Neural cell (in vitro differentiated cells): ENCODE results near the gene ANTXR1. TPM values are rescaled to one million over a fixed set of nuclear protein-coding genes. Genes with fewer than 3 reads are reported as not detected.

ENCODE experiments used
- H2AFZ ChIP-seq: fragments of 200-600, 300-800 bp; sonication (generic), shearing (Covaris generic); 2 replicates; pipeline ENCODE4 v1.6.0; 2014; ENCODE audit warnings: low read depth, mild to moderate bottlenecking, antibody characterized with exemption, low read length, moderate library complexity
- H3F3A ChIP-seq: fragments of 200-600 bp; shearing (Covaris generic); 2 replicates; pipeline ENCODE4 v1.6.1; 2016; ENCODE audit warnings: mild to moderate bottlenecking, moderate library complexity, mixed read lengths, antibody characterized with exemption, low read length; ENCODE audit not compliant: insufficient read depth, poor library complexity, severe bottlenecking
- H3K27ac ChIP-seq: fragments of 200-600, 300-800 bp; sonication (generic), shearing (Covaris generic); 2 replicates; pipeline ENCODE4 v1.5.1; 2014; ENCODE audit warnings: mild to moderate bottlenecking, low read length, moderate library complexity
- H3K27me3 ChIP-seq: fragments of 300-800, 200-600 bp; sonication (generic), shearing (Covaris generic); 2 replicates; pipeline ENCODE4 v1.6.0; 2014; ENCODE audit warnings: mild to moderate bottlenecking, low read depth, low read length, moderate library complexity; ENCODE audit not compliant: insufficient read depth
- H3K36me3 ChIP-seq: fragments of 300-800, 200-600 bp; sonication (generic), shearing (Covaris generic); 2 replicates; pipeline ENCODE4 v1.5.1; 2014; ENCODE audit warnings: mild to moderate bottlenecking, antibody characterized with exemption, low read length, moderate library complexity; ENCODE audit not compliant: insufficient read depth
- H3K4me2 ChIP-seq: fragments of 300-800, 200-600 bp; sonication (generic), shearing (Covaris generic); 2 replicates; pipeline ENCODE4 v1.6.0; 2014; ENCODE audit warnings: mild to moderate bottlenecking, low read length
- H3K4me3 ChIP-seq: fragments of 300-800, 200-600 bp; sonication (generic), shearing (Covaris generic); 2 replicates; pipeline ENCODE4 v1.5.1; 2014; ENCODE audit warnings: mild to moderate bottlenecking, low read length, moderate library complexity
- H3K79me2 ChIP-seq: fragments of 200-600 bp; shearing (Covaris generic); replicated peaks from 2 replicates; pipeline ENCODE4 v1.6.0; 2014; ENCODE audit warnings: mild to moderate bottlenecking, low read length, moderate library complexity; ENCODE audit not compliant: insufficient read depth
- H3K9ac ChIP-seq: fragments of 300-800, 200-600 bp; sonication (generic), shearing (Covaris generic); 2 replicates; pipeline ENCODE4 v1.6.1; 2016; ENCODE audit warnings: mild to moderate bottlenecking, low read length, mixed read lengths
- H3K9me2 ChIP-seq: fragments of 200-600 bp; shearing (Covaris generic); 2 replicates; pipeline ENCODE4 v1.6.1; 2016; ENCODE audit warnings: mild to moderate bottlenecking, low read length, mixed read lengths; ENCODE audit not compliant: insufficient read depth
- H3K9me3 ChIP-seq: fragments of 200-600, 300-800 bp; sonication (generic), shearing (Covaris generic); 2 replicates; pipeline ENCODE4 v1.6.1; 2016; ENCODE audit warnings: mild to moderate bottlenecking, mixed run types, low read length, moderate library complexity, mixed read lengths
- H4K20me1 ChIP-seq: fragments of 200-600 bp; shearing (Covaris generic); 2 replicates; pipeline ENCODE4 v1.6.1; 2016; ENCODE audit warnings: mild to moderate bottlenecking, mixed run types; ENCODE audit not compliant: insufficient read depth
- CTCF ChIP-seq: fragments of 450-650 bp; IDR thresholded peaks from 2 replicates; pipeline ENCODE4 v1.5.1; 2014; ENCODE audit warnings: antibody characterized with exemption, mild to moderate bottlenecking, moderate library complexity; ENCODE audit not compliant: poor library complexity, severe bottlenecking
- EP300 ChIP-seq: fragments of 450-650 bp; conservative IDR thresholded peaks from 2 replicates; pipeline ENCODE4 v1.6.1; 2014; ENCODE audit warnings: antibody characterized with exemption, mild to moderate bottlenecking, moderate library complexity; ENCODE audit not compliant: poor library complexity, severe bottlenecking
- EZH2 ChIP-seq: fragments of 200-600, 300-800 bp; shearing (Covaris generic), sonication (generic); IDR thresholded peaks from 2 replicates; pipeline ENCODE4 v1.6.1; 2014; ENCODE audit warnings: antibody characterized with exemption, low read length, borderline replicate concordance, mild to moderate bottlenecking; ENCODE audit not compliant: insufficient read depth, poor library complexity, severe bottlenecking
- MXI1 ChIP-seq: fragments of 450-650 bp; conservative IDR thresholded peaks from 2 replicates; pipeline ENCODE4 v1.6.1; 2014; ENCODE audit warnings: antibody characterized with exemption, mild to moderate bottlenecking; ENCODE audit not compliant: poor library complexity, severe bottlenecking
- POLR2AphosphoS5 ChIP-seq: IDR thresholded peaks from 2 replicates; pipeline ENCODE4 v1.6.1; 2012
- RAD21 ChIP-seq: fragments of 450-650 bp; conservative IDR thresholded peaks from 2 replicates; pipeline ENCODE4 v1.6.1; 2014; ENCODE audit warnings: antibody characterized with exemption, mild to moderate bottlenecking, moderate library complexity
- REST ChIP-seq: IDR thresholded peaks from 2 replicates; pipeline ENCODE4 v1.6.1; 2012; ENCODE audit warnings: borderline replicate concordance
- SMC3 ChIP-seq: fragments of 450-650 bp; conservative IDR thresholded peaks from 2 replicates; pipeline ENCODE4 v1.6.1; 2014; ENCODE audit warnings: antibody characterized with exemption, mild to moderate bottlenecking, moderate library complexity; ENCODE audit not compliant: poor library complexity
- TAF1 ChIP-seq: IDR thresholded peaks from 2 replicates; pipeline ENCODE4 v1.6.1; 2012; ENCODE audit warnings: low read depth
- polyA plus RNA-seq: library from polyadenylated mRNA; depleted of rRNA; stranded (reverse); fragments of >200 nt; gene quantifications from 2 replicates; pipeline ENCODE4 v1.2.3, GENCODE V29; 2014

The ANTXR1 gene
- polyA plus RNA-seq, 1 donor from 2014 or later = 4.9 TPM

GRCh38 chr2:69017835-69018234 is 4.9 kb downstream of the ANTXR1 start:
- no peaks in the 10 kb centered on the region for H3K27me3 ChIP-seq
- no peak overlapping the region for H3K9ac ChIP-seq
- no peak overlapping the region for H3K27ac ChIP-seq
- no peaks in the 10 kb centered on the region for H3K36me3 ChIP-seq
- no peaks in the 10 kb centered on the region for H3K9me2 ChIP-seq
- H4K20me1 ChIP-seq = no peaks in the 10 kb centered on the region
- H3K4me3 ChIP-seq = no peak overlapping the region
- H3K9me3 ChIP-seq = no peaks in the 10 kb centered on the region
- H3F3A ChIP-seq = no peaks in the 10 kb centered on the region
- no peak overlapping the region for H2AFZ ChIP-seq
- H3K4me2 ChIP-seq = no peak overlapping the region
- TF ChIP-seq SMC3 (no peak), EZH2 (no peak), EP300 (no peak), RAD21 (no peak), REST (no peak), POLR2AphosphoS5 (no peak), TAF1 (no peak), CTCF (no peak), MXI1 (no peak)
- peaks cover 78% of the 10 kb centered on the region for H3K79me2 ChIP-seq

GRCh38 chr2:69018678-69019095 is 5.7 kb downstream of the ANTXR1 start:
- no peak overlapping the region for H3K4me2 ChIP-seq
- no peaks in the 10 kb centered on the region for H3K36me3 ChIP-seq
- H3K27me3 ChIP-seq = no peaks in the 10 kb centered on the region
- H3K4me3 ChIP-seq = no peak overlapping the region
- no peaks in the 10 kb centered on the region for H4K20me1 ChIP-seq
- no peak overlapping the region for H2AFZ ChIP-seq
- peaks cover 87% of the 10 kb centered on the region for H3K79me2 ChIP-seq
- H3K9me2 ChIP-seq = no peaks in the 10 kb centered on the region
- TF ChIP-seq POLR2AphosphoS5 = no peak
- no peak for TF ChIP-seq REST
- no peak for TF ChIP-seq EZH2
- no peak for TF ChIP-seq SMC3
- no peak for TF ChIP-seq RAD21
- H3K9ac ChIP-seq = no peak overlapping the region
- no peak overlapping the region for H3K27ac ChIP-seq
- no peaks in the 10 kb centered on the region for H3K9me3 ChIP-seq
- no peaks in the 10 kb centered on the region for H3F3A ChIP-seq
